GM21390 (cell line): ENCODE data around the gene AP5S1.
A peak's percentile ranks its signal among the peaks of the same experiment; 100 is the strongest.
"Not testable (repeated sequence)": the region's sequence is repeated elsewhere in the genome, so short reads cannot be mapped to it uniquely, and the experiment has no call there.

ENCODE experiments used
- ATAC-seq: cut with Tn5 transposase; IDR thresholded peaks from one replicate; pipeline ENCODE4 v1.9.1; 2021; ENCODE audit not compliant: unreplicated experiment

The AP5S1 gene

GRCh38 chr20:3789201-3789600 lies 31.1 kb upstream of the AP5S1 start:
- not testable (repeated sequence) for ATAC-seq

DNA sequence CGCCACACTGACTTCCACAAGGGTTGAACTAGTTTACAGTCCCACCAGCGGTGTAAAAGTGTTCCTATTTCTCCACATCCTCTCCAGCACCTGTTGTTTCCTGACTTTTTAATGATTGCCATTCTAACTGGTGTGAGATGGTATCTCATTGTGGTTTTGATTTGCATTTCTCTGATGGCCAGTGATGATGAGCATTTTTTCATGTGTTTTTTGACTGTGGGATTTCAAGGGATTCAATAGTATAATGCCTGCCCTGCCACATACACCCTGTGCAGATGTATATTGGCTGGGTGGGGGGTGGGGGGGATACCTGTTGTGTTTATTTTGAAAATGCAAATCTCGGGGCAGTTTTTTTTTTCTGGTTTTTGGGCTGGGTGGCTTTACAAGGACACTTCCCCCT lies 26.2 kb upstream of the AP5S1 start:
- not testable (repeated sequence) for ATAC-seq

DNA sequence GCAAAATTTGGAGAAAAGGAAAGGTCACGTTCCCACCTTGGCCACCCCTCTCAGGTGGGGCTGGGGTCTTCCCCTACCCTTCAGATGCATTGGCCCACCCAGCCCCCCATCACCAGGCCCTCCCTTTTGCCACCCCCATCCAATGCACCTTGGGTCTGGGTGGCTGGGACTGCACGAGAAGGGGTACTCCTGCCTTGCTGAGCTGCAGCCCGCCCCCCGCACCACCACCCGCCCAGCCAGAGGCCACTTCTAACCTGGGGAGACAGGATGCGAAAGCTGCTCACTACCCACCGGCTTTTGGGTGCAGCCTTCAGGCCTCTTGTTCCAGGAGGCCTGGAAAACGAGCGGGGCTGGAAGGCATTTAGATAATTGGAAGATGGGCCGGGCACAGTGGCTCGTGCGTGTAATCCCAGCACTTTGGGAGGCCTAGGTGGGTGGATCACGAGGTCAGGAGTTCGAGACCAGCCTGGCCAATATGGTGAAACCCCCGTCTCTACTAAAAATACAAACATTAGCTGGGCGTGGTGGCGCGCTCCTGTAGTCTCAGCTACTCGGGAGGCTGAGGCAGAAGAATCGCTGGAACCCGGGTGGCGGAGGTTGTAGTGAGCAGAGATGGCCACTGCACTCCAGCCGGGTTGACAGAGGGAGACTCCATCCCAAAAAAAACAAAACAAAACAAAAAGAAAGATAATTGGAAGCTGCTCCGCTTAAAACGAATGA lies 25.5 kb upstream of the AP5S1 start:
- ATAC-seq = no peak

- peak; percentile 66 for ATAC-seq
Measured at GRCh38 chr20:3795511-3796468, 24.6 kb upstream of the AP5S1 start, which contains the start of gene CDC25B. Gene CDC25B (plus strand): TSS chr20:3796310. CDS start chr20:3796532, 222 bp downstream.

GRCh38 chr20:3796477-3797225 lies 23.7 kb upstream of the AP5S1 start:
- no peak for ATAC-seq

DNA sequence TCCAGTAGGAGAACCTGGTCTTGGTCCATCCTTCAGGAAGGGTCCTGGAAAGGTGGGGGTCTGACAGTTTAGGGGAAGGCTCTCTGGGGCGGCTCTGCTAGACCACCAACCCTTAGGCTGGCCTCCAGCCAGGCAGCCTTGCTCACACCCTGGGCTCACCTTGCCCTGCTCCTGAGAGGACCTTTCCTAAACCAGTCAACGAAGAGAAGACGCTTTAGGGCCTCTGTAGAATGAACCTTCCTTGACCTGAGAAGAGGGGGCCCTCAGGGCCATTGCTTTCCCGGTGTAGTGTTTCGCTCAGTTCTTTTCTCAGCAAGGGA lies 23.2 kb upstream of the AP5S1 start:
- ATAC-seq = no peak

GRCh38 chr20:3797592-3798372 lies 22.6 kb upstream of the AP5S1 start:
- ATAC-seq = no peak

- no peak for ATAC-seq
Measured at GRCh38 chr20:3798373-3798768, 22.0 kb upstream of the AP5S1 start.

- no peak for ATAC-seq
Measured at GRCh38 chr20:3798908-3799248, 21.5 kb upstream of the AP5S1 start.

DNA sequence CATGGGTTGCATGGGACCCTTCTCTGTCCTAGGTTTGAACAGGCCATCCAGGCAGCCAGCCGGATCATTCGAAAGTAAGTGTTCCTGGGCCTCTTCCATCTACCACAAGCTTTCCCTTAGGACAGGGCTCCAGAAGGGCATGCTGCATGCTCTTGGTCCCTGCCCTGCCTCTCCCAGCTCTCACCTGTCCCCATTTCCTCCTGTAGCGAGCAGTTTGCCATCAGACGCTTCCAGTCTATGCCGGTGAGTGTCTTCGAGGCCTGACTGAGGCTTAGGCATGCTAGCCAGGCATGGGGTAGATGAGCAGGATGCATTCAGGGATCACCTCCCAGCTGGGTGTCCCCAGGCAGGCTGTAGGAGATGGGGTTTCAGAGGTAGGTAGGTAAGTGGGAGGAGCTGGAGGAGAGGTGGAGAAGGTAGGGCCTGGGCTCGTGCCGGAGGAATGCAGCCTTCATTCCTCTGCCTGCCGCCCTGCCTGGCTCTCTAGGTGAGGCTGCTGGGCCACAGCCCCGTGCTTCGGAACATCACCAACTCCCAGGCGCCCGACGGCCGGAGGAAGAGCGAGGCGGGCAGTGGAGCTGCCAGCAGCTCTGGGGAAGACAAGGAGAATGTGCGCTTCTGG lies 20.0 kb upstream of the AP5S1 start:
- ATAC-seq = no peak

DNA sequence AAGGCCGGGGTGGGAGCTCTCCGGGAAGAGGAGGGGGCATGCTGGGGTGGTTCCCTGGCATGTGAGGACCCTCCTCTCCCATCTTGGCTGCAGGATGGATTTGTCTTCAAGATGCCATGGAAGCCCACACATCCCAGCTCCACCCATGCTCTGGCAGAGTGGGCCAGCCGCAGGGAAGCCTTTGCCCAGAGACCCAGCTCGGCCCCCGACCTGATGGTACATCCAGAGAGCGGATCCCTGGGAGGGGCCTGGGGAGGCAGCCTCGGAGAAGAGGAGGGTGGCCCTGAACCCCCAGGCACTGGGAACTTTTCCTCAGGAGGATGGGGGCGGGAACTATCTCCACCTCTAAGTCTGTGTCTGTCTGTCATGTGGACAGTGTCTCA lies 19.5 kb upstream of the AP5S1 start:
- no peak for ATAC-seq

- ATAC-seq = no peak
Measured at GRCh38 chr20:3801299-3801698, 19.0 kb upstream of the AP5S1 start.

DNA sequence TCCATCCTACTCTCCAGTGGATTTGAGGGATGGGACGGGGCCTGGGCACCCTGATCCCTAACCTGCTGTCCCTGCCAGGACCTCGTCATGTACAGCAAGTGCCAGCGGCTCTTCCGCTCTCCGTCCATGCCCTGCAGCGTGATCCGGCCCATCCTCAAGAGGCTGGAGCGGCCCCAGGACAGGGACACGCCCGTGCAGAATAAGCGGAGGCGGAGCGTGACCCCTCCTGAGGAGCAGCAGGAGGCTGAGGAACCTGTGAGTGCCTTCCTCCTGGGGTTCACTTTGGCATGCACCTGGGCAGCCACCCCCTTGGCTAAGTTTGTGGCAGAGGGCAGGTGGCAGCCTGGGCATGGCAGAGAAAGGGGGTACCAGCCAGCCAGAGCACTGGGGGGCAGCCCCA lies 18.5 kb upstream of the AP5S1 start:
- no peak for ATAC-seq

DNA sequence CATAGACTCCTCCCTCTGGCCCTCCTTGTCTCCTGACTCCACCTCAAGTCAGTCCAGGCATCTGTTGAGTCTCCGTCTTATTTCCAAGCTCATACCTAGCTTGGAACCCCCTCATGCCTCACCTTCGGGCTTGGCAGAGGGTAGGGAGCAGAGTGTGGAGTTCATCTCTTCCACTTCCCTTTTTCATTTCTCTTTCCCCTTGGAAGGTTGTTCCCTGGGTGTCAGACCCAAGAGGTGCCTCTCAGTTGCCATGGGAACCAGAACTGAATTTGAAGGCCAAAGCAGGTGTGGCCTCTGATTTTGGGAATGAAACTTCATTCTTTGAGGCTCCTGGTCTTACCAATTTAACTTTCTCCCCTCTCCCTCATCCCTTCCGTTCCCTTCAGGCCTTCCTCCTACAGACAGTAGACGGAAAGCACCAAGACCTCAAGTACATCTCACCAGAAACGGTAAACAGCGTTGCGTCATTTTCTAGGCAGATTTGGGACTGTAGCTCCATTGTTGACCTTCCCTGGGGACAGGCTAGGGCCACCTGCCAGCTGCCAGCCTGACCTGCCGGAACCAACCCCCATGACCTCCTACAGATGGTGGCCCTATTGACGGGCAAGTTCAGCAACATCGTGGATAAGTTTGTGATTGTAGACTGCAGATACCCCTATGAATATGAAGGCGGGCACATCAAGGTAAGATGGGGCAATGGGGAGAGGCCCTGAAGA lies 17.7 kb upstream of the AP5S1 start:
- ATAC-seq = no peak

DNA sequence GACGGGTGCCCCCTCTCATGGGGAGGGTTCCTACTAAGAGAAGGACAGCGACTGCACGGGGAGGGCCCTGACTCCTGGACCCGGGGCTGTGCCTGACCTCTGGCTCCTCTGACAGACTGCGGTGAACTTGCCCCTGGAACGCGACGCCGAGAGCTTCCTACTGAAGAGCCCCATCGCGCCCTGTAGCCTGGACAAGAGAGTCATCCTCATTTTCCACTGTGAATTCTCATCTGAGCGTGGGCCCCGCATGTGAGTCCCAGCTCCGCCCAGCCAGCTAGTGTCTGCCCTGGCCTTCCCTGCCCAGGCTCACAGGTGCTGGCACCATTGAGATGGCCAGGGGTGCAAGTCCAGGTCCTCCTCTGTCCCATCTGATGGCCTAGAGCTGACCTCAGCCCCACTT lies 17.1 kb upstream of the AP5S1 start:
- ATAC-seq = no peak

DNA sequence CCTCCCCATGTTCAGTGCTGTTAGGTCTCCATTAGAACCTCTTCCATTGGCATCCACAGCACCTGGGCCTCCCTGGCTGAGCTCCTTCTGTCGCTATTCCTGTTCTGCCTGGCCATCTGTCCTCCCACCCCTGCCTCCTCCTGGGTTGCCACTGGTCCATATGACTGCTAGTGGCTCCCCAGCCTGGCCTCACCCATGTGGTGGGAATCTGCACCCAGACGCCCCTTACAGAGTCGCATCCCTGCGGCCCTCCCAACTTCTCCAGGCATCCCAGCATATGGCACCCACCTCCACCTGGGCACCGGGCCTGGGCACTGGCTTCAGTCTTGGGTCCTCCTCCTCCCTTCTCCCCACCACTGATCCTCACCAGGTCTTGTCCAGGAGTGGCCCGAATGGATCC lies 16.5 kb upstream of the AP5S1 start:
- ATAC-seq = no peak

GRCh38 chr20:3804254-3804751 lies 16.0 kb upstream of the AP5S1 start:
- ATAC-seq = no peak

- ATAC-seq = no peak
Measured at GRCh38 chr20:3804781-3805180, 15.6 kb upstream of the AP5S1 start.

- ATAC-seq = no peak
Measured at GRCh38 chr20:3808544-3808943, 11.8 kb upstream of the AP5S1 start.
